Mesenteric fat pad (tissue), 1 donor: ENCODE results near the gene GPRC5C. TPM values are rescaled to one million over a fixed set of nuclear protein-coding genes. Genes with fewer than 3 reads are reported as not detected.
A peak's percentile ranks its signal among the peaks of the same experiment; 100 is the strongest.

Source experiments
- DNase-seq: peaks from one replicate; pipeline ENCODE4 v3.0.0-alpha.2; 2020; ENCODE audit warnings: low spot score
- total RNA-seq: library from RNA; stranded (reverse); fragmentation: NEBNext Ultra II Directional; extraction: Animal tissue kit (Norgen Biotek cat#: 25700); gene quantifications from one replicate; pipeline ENCODE4 v1.2.1, GENCODE V29; 2021
- donor health status: DM: yes; HTN: yes; CAD: no.

Gene GPRC5C
- total RNA-seq, 1 donor from 2014 or later: 17.9 TPM

- no peak for DNase-seq
These were observed 19.7 kb downstream of the GPRC5C start for GRCh38 chr17:74451557-74451956.

GRCh38 chr17:74452033-74452840 lies 20.3 kb downstream of the GPRC5C start:
- no peak for DNase-seq

GRCh38 chr17:74452841-74453661 lies 21.2 kb downstream of the GPRC5C start:
- no peak for DNase-seq

GRCh38 chr17:74453665-74454196 lies 21.8 kb downstream of the GPRC5C start:
- no peak for DNase-seq

- peak; percentile 97 for DNase-seq
These were observed 22.5 kb downstream of the GPRC5C start for GRCh38 chr17:74454197-74455024.

GRCh38 chr17:74455025-74455545 lies 23.2 kb downstream of the GPRC5C start:
- no peak for DNase-seq

GRCh38 chr17:74455821-74456220 lies 23.9 kb downstream of the GPRC5C start:
- no peak for DNase-seq

GRCh38 chr17:74457146-74457819 lies 25.4 kb downstream of the GPRC5C start:
- DNase-seq: no peak

GRCh38 chr17:74457820-74458166 lies 25.9 kb downstream of the GPRC5C start:
- DNase-seq: no peak

GRCh38 chr17:74458835-74459234 lies 26.9 kb downstream of the GPRC5C start:
- no peak for DNase-seq

GRCh38 chr17:74459622-74460021 lies 27.7 kb downstream of the GPRC5C start:
- DNase-seq: no peak

- no peak for DNase-seq
These were observed 28.4 kb downstream of the GPRC5C start for GRCh38 chr17:74460241-74460640.

- no peak for DNase-seq
These were observed 29.1 kb downstream of the GPRC5C start for GRCh38 chr17:74460996-74461395.

GRCh38 chr17:74461611-74462010 lies 29.7 kb downstream of the GPRC5C start:
- DNase-seq: no peak

GRCh38 chr17:74464730-74465377 lies 33.0 kb downstream of the GPRC5C start:
- no peak for DNase-seq

- no peak for DNase-seq
These were observed 33.7 kb downstream of the GPRC5C start for GRCh38 chr17:74465378-74466110.

- no peak for DNase-seq
These were observed 34.4 kb downstream of the GPRC5C start, which contains the start of gene CD300A for GRCh38 chr17:74466111-74466827. Gene CD300A (plus strand): TSS chr17:74466634. CDS start chr17:74466704, 70 bp downstream.

GRCh38 chr17:74466828-74467184 lies 34.9 kb downstream of the GPRC5C start:
- no peak for DNase-seq
